ENCODE results near the gene SPG11. TPM values are rescaled to one million over a fixed set of nuclear protein-coding genes. Genes with fewer than 3 reads are reported as not detected.

SPG11 gene
- total and polyA plus RNA-seq, 10 of the 15 experiments (the other 5 are each of a cell fraction or from before 2014, with no cell fraction given), result 22.1 to 85.1 (median 47.2) TPM

DNA sequence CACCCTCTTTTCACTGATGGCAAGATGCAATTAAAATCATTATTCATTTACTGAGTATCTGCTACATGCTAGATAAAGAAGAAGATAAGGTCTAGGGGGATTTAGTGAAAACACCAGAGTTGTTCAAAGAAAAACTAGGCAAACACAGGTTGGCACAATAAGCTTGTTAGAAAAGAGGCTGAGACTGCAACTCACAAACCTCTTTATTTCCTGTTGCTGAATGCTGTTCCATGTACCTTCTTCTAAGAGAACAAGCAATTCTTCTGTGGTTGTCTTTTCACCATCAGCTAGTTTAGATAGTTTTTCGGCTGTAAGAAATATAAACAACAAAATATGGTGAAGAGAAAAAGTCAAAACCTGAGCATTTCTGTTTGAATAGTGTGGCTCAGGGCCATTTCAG lies 65.4 kb downstream of the SPG11 start:
- ChIA-PET CTCF (interaction anchor here (0.9 to 4.2 kb wide), 9 partner anchors 8 to 141 kb away, joined by 3 to 21 read pairs (median 6); partner anchors contain the start of gene TRIM69), SMC1A (ENCODE audit: uncharacterized antibody, unreplicated experiment) (interaction anchor here (1.3 to 5.5 kb wide), 7 partner anchors 9 to 139 kb away, joined by 3 to 55 read pairs (median 5); partner anchors contain the start of gene TRIM69), RAD21 (ENCODE audit: unreplicated experiment) (interaction anchor here (5.4 kb wide), 1 partner anchor 139 kb away, joined by 37 read pairs; the partner anchor contains the start of gene TRIM69), POLR2A (interaction anchor here (1.5 kb wide), 1 partner anchor 31 kb away, joined by 4 read pairs; no protein-coding TSS in a partner anchor)
- no peak overlapping the region for H3K4me3 ChIP-seq
- BruUV-seq (replicated peaks), result no TSS peak
- no peaks in the 10 kb centered on the region for H3K79me2 ChIP-seq (ENCODE audit: control insufficient read depth, insufficient read depth, low read length)
- no peaks in the 10 kb centered on the region for H4K20me1 ChIP-seq (ENCODE audit: control insufficient read depth, insufficient read depth)
- intact Hi-C loops (cut with micrococcal nuclease; ENCODE audit: unreplicated experiment) (loop anchor here (5.0 kb wide), 1 partner anchor 64 kb away; the partner anchor contains the start of gene SPG11), in situ Hi-C loops (cut with MboI) (no loop called here)
- TF ChIP-seq CHD1 (IDR thresholded peaks at IDR 0.05; ENCODE audit: low read depth, low read length), result no peak
- TF ChIP-seq CHD2 (IDR thresholded peaks at IDR 0.05; ENCODE audit: borderline replicate concordance, low read depth, low read length), result no peak
- TF ChIP-seq, protein P1, sequence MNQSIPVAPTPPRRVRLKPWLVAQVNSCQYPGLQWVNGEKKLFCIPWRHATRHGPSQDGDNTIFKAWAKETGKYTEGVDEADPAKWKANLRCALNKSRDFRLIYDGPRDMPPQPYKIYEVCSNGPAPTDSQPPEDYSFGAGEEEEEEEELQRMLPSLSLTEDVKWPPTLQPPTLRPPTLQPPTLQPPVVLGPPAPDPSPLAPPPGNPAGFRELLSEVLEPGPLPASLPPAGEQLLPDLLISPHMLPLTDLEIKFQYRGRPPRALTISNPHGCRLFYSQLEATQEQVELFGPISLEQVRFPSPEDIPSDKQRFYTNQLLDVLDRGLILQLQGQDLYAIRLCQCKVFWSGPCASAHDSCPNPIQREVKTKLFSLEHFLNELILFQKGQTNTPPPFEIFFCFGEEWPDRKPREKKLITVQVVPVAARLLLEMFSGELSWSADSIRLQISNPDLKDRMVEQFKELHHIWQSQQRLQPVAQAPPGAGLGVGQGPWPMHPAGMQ (IDR thresholded peaks at IDR 0.05; ENCODE audit: borderline replicate concordance), result no peak
- ATAC-seq (no peak), DNase-seq (ENCODE audit: low read depth, low spot score) (no peak), FAIRE-seq (no peak)
- peaks cover 7% of the 10 kb centered on the region; the same call in 1 of the 2 replicates for H3K4me1 ChIP-seq (ENCODE audit: control insufficient read depth, insufficient read depth, low read length)
- no peaks in the 10 kb centered on the region for H3K9me3 ChIP-seq (replicated peaks; ENCODE audit: control insufficient read depth, insufficient read depth, low read length)
- H3K4me2 ChIP-seq (ENCODE audit: control insufficient read depth, insufficient read depth), result no peak overlapping the region
- no peak overlapping the region for H3K9ac ChIP-seq (ENCODE audit: control insufficient read depth, insufficient read depth, low read length)
- H3K27me3 ChIP-seq (replicated peaks in 1 of 2; ENCODE audit: control insufficient read depth in 2 of 2, insufficient read depth in 2 of 2, low read length in 1 of 2), result no peaks in the 10 kb centered on the region
- WGBS (ENCODE audit: insufficient coverage, insufficient replicate concordance, low lambda C conversion rate, missing lambda C conversion rate), result 100% methylated on average over 1 of the region's 1 CpG
- peaks cover 4 to 36% of the 10 kb centered on the region in 2 experiments for H3K36me3 ChIP-seq (ENCODE audit: control insufficient read depth in 2 of 2, insufficient read depth in 2 of 2, low read length in 1 of 2)
- H3K27ac ChIP-seq (ENCODE audit: control insufficient read depth, insufficient read depth), result no peak overlapping the region
- no peak overlapping the region for H2AFZ ChIP-seq (ENCODE audit: control insufficient read depth, low read depth, low read length)

DNA sequence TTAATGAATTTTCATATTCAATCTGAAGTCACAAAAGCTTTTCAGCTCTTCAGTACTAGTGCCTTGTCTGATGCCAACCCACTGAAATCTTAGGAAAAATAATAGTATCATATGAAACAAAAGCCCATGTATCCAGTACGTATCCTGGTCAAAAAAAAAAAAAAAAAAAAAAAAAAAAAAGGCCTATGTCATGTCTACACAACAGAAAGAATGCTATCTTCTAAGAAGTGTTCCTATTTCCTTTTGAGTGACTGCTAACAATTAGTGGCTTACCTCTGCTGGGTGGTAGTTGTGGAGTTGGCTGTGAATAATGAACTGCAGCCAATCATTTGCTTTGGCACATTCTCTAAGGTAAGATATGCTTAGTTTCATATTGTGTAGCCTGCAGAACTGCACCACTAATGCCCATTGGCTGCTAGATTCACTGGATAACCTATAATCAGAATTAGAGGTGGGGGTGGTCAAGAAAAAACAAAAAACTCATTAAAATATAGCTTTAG lies 66.9 kb downstream of the SPG11 start:
- ChIA-PET CTCF (interaction anchor here (0.7 to 4.2 kb wide), 6 partner anchors 12 to 142 kb away, joined by 3 to 21 read pairs (median 4); partner anchors contain the start of genes SPG11 and TRIM69), RAD21 (ENCODE audit: unreplicated experiment) (interaction anchor here (0.8 to 5.4 kb wide), 5 partner anchors 11 to 141 kb away, joined by 3 to 37 read pairs (median 3); partner anchors contain the start of genes PATL2, SPG11 and TRIM69), POLR2A (interaction anchor here (0.6 to 1.5 kb wide), 5 partner anchors 61 to 157 kb away, joined by 3 to 7 read pairs (median 4); partner anchors contain the start of gene TRIM69), SMC1A (ENCODE audit: uncharacterized antibody, unreplicated experiment) (interaction anchor here (1.1 to 5.5 kb wide), 3 partner anchors 12 to 140 kb away, joined by 5 to 55 read pairs (median 9); partner anchors contain the start of genes SPG11 and TRIM69)
- intact Hi-C loops (cut with micrococcal nuclease; ENCODE audit: unreplicated experiment) (loop anchor here (5.0 kb wide), 1 partner anchor 66 kb away; the partner anchor contains the start of gene SPG11), in situ Hi-C loops (cut with MboI) (no loop called here)
- ATAC-seq, result peak; percentile 80
- H3K27ac ChIP-seq (ENCODE audit: control insufficient read depth, insufficient read depth), result peak overlapping the region; percentile 35
- peaks cover 4 to 41% of the 10 kb centered on the region in 2 experiments for H3K36me3 ChIP-seq (ENCODE audit: control insufficient read depth in 2 of 2, insufficient read depth in 2 of 2, low read length in 1 of 2)
- no peaks in the 10 kb centered on the region for H3K79me2 ChIP-seq (ENCODE audit: control insufficient read depth, insufficient read depth, low read length)
- no peak for FAIRE-seq
- H3K4me3 ChIP-seq, result no peak overlapping the region
- H3K4me2 ChIP-seq (ENCODE audit: control insufficient read depth, insufficient read depth), result 0 out of 2 replicates have a peak overlapping the region, but pooled peaks have one; percentile 20
- BruUV-seq (replicated peaks), result no TSS peak
- H3K9me3 ChIP-seq (replicated peaks; ENCODE audit: control insufficient read depth, insufficient read depth, low read length), result no peaks in the 10 kb centered on the region
- H3K27me3 ChIP-seq (replicated peaks in 1 of 2; ENCODE audit: control insufficient read depth in 2 of 2, insufficient read depth in 2 of 2, low read length in 1 of 2), result no peaks in the 10 kb centered on the region
- peak; percentile 28 for DNase-seq (ENCODE audit: low read depth, low spot score)
- 67% methylated on average over 1 of the region's 1 CpG for WGBS (ENCODE audit: insufficient coverage, insufficient replicate concordance, low lambda C conversion rate, missing lambda C conversion rate)
- H3K9ac ChIP-seq (ENCODE audit: control insufficient read depth, insufficient read depth, low read length), result no peak overlapping the region
- H3K4me1 ChIP-seq (ENCODE audit: control insufficient read depth, insufficient read depth, low read length), result peaks cover 7% of the 10 kb centered on the region; the same call in 1 of the 2 replicates
- no peak overlapping the region for H2AFZ ChIP-seq (ENCODE audit: control insufficient read depth, low read depth, low read length)
- no peaks in the 10 kb centered on the region for H4K20me1 ChIP-seq (ENCODE audit: control insufficient read depth, insufficient read depth)
- TF ChIP-seq, protein P2, sequence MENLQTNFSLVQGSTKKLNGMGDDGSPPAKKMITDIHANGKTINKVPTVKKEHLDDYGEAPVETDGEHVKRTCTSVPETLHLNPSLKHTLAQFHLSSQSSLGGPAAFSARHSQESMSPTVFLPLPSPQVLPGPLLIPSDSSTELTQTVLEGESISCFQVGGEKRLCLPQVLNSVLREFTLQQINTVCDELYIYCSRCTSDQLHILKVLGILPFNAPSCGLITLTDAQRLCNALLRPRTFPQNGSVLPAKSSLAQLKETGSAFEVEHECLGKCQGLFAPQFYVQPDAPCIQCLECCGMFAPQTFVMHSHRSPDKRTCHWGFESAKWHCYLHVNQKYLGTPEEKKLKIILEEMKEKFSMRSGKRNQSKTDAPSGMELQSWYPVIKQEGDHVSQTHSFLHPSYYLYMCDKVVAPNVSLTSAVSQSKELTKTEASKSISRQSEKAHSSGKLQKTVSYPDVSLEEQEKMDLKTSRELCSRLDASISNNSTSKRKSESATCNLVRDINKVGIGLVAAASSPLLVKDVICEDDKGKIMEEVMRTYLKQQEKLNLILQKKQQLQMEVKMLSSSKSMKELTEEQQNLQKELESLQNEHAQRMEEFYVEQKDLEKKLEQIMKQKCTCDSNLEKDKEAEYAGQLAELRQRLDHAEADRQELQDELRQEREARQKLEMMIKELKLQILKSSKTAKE (IDR thresholded peaks at IDR 0.05; ENCODE audit: low read depth, poor library complexity, severe bottlenecking), result peak; percentile 8
- TF ChIP-seq RELA (IDR thresholded peaks at IDR 0.05; ENCODE audit: borderline replicate concordance, partially characterized antibody) (no peak), TCF7 (IDR thresholded peaks at IDR 0.05; ENCODE audit: borderline replicate concordance) (no peak), KAT2A (conservative IDR thresholded peaks at IDR 0.05; ENCODE audit: control insufficient read depth, low read depth, low read length) (no peak), MYB (IDR thresholded peaks at IDR 0.05; ENCODE audit: borderline replicate concordance, low read depth, low read length) (no peak), ZNF384 (IDR thresholded peaks at IDR 0.05; ENCODE audit: borderline replicate concordance, low read depth, low read length) (peak; percentile 63)
- TF ChIP-seq, protein P3, sequence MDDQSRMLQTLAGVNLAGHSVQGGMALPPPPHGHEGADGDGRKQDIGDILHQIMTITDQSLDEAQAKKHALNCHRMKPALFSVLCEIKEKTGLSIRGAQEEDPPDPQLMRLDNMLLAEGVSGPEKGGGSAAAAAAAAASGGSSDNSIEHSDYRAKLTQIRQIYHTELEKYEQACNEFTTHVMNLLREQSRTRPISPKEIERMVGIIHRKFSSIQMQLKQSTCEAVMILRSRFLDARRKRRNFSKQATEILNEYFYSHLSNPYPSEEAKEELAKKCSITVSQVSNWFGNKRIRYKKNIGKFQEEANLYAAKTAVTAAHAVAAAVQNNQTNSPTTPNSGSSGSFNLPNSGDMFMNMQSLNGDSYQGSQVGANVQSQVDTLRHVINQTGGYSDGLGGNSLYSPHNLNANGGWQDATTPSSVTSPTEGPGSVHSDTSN (IDR thresholded peaks at IDR 0.05; ENCODE audit: insufficient replicate concordance, low read depth, low read length), result peak; percentile 40
